ENCODE results near the gene SLC38A10. TPM values are rescaled to one million over a fixed set of nuclear protein-coding genes. Genes with fewer than 3 reads are reported as not detected.

SLC38A10 gene
- total and polyA plus RNA-seq, 2 of the 13 experiments (the other 11 are each of a cell fraction or from before 2014, with no cell fraction given) = 23.4 to 55.8 TPM

DNA sequence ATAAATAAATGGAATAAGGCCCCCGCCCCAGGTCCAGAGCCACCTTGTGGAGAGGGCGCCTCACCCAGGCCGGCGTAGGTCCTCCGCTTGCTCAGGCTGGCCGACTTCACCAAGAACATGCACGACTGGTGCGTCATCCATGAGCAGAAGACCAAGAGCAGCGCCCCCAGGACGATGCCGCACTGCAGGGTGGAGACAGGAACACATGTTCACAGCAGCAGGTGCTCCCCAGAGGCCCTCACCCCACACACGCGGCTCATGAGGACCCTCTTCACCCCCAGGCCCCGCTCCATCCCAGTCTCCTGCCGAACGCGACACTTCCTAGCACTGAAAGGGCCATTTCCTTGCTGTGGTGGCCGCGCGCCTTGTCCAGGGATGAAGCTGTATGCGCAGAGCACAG is 5.5 kb downstream of the SLC38A10 start:
- intact Hi-C loops (cut with micrococcal nuclease; ENCODE audit: unreplicated experiment) = no loop called here
- Histone ChIP-seq H3K27ac (ENCODE audit: extremely low read length, insufficient read depth, low read length) (no peak overlapping the region), H4K20me1 (ENCODE audit: insufficient read depth, low read length) (peaks cover 4% of the 10 kb centered on the region; the same call in 1 of the 2 replicates), H3K79me2 (ENCODE audit: insufficient read depth, low read length) (peaks cover 30% of the 10 kb centered on the region), H3K27me3 (ENCODE audit: control insufficient read depth in 1 of 2, insufficient read depth in 2 of 2, low read length in 2 of 2) (no peaks in the 10 kb centered on the region), H3K9ac (ENCODE audit: insufficient read depth, low read depth, low read length) (no peak overlapping the region), H3K4me2 (ENCODE audit: low read depth, low read length) (no peak overlapping the region), H3K36me3 (replicated peaks in 1 of 2; ENCODE audit: control insufficient read depth in 1 of 2, insufficient read depth in 2 of 2, low read length in 2 of 2) (peaks cover 16 to 49% of the 10 kb centered on the region in 2 experiments), H2AFZ (ENCODE audit: low read length) (no peak overlapping the region), H3K4me3 (replicated peaks in 1 of 3; ENCODE audit: insufficient read depth in 1 of 3, low read depth in 2 of 3, low read length in 3 of 3) (no peak overlapping the region), H3K9me3 (ENCODE audit: low read length) (no peaks in the 10 kb centered on the region), H3K4me1 (ENCODE audit: insufficient read depth, low read length) (peaks cover 18% of the 10 kb centered on the region)
- FAIRE-seq (no peak), DNase-seq (ENCODE audit: low spot score) (no peak), ATAC-seq (no peak)
- BruUV-seq (replicated peaks) = no TSS peak
- ChIA-PET CTCF (ENCODE audit: low intra/inter-chr PET ratio, low total read pairs) (no interaction called here), POLR2A (no interaction called here)
- WGBS (ENCODE audit: low lambda C conversion rate) = 96% methylated on average over 17 of the region's 21 CpGs
- TF ChIP-seq, protein P1, sequence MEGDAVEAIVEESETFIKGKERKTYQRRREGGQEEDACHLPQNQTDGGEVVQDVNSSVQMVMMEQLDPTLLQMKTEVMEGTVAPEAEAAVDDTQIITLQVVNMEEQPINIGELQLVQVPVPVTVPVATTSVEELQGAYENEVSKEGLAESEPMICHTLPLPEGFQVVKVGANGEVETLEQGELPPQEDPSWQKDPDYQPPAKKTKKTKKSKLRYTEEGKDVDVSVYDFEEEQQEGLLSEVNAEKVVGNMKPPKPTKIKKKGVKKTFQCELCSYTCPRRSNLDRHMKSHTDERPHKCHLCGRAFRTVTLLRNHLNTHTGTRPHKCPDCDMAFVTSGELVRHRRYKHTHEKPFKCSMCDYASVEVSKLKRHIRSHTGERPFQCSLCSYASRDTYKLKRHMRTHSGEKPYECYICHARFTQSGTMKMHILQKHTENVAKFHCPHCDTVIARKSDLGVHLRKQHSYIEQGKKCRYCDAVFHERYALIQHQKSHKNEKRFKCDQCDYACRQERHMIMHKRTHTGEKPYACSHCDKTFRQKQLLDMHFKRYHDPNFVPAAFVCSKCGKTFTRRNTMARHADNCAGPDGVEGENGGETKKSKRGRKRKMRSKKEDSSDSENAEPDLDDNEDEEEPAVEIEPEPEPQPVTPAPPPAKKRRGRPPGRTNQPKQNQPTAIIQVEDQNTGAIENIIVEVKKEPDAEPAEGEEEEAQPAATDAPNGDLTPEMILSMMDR (CRISPR knock-in tag; IDR thresholded peaks at IDR 0.05) = 0 out of 2 replicates have a peak, but pooled peaks have one; percentile 11
- TF ChIP-seq IKZF1 (IDR thresholded peaks at IDR 0.05) = no peak
- in situ Hi-C loops (cut with HindIII; ENCODE audit: extremely low pct_ligation_motif_present, low pct_unique_long_range_greater_than_20kb) = no loop called here

DNA sequence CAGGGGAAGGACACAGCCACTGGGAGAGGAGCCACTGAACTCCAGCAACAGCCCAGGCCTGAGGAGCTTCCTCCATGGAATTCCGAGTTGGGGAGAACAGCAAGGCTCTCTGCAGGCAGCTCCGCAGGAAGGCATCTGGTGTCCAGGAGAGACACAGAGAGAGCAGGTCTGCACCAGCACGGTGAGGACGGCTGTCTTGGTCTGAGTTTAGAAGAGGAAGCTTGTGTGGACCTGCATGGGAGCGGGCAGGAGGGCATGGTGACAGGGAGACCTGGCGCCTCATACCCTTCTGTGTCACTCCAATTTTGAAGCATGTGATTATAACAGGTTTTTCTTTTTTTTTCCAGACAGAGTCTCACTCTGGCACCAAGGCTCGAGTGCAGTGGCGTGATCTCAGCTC is 6.4 kb downstream of the SLC38A10 start:
- DNase-seq (ENCODE audit: low spot score) (no peak), FAIRE-seq (no peak), ATAC-seq (no peak)
- WGBS (ENCODE audit: low lambda C conversion rate) = 97% methylated on average over 8 of the region's 8 CpGs
- Histone ChIP-seq H3K4me3 (replicated peaks in 1 of 3; ENCODE audit: insufficient read depth in 1 of 3, low read depth in 2 of 3, low read length in 3 of 3) (no peak overlapping the region), H3K9ac (ENCODE audit: insufficient read depth, low read depth, low read length) (no peak overlapping the region), H3K4me2 (ENCODE audit: low read depth, low read length) (no peak overlapping the region), H3K9me3 (ENCODE audit: low read length) (no peaks in the 10 kb centered on the region), H3K79me2 (ENCODE audit: insufficient read depth, low read length) (peaks cover 22% of the 10 kb centered on the region), H3K27me3 (ENCODE audit: control insufficient read depth in 1 of 2, insufficient read depth in 2 of 2, low read length in 2 of 2) (no peaks in the 10 kb centered on the region), H3K27ac (ENCODE audit: extremely low read length, insufficient read depth, low read length) (no peak overlapping the region), H4K20me1 (ENCODE audit: insufficient read depth, low read length) (peaks cover 4% of the 10 kb centered on the region; the same call in 1 of the 2 replicates), H2AFZ (ENCODE audit: low read length) (no peak overlapping the region), H3K36me3 (replicated peaks in 1 of 2; ENCODE audit: control insufficient read depth in 1 of 2, insufficient read depth in 2 of 2, low read length in 2 of 2) (peaks cover 16 to 53% of the 10 kb centered on the region in 2 experiments), H3K4me1 (ENCODE audit: insufficient read depth, low read length) (peaks cover 12% of the 10 kb centered on the region)
- in situ Hi-C loops (cut with HindIII; ENCODE audit: extremely low pct_ligation_motif_present, low pct_unique_long_range_greater_than_20kb) (no loop called here), intact Hi-C loops (cut with micrococcal nuclease; ENCODE audit: unreplicated experiment) (no loop called here)
- TF ChIP-seq ZNF768 (CRISPR knock-in tag; IDR thresholded peaks at IDR 0.05) (no peak), HOXA9 (CRISPR knock-in tag; IDR thresholded peaks at IDR 0.05; ENCODE audit: borderline replicate concordance) (no peak)
- TF ChIP-seq, protein P2, sequence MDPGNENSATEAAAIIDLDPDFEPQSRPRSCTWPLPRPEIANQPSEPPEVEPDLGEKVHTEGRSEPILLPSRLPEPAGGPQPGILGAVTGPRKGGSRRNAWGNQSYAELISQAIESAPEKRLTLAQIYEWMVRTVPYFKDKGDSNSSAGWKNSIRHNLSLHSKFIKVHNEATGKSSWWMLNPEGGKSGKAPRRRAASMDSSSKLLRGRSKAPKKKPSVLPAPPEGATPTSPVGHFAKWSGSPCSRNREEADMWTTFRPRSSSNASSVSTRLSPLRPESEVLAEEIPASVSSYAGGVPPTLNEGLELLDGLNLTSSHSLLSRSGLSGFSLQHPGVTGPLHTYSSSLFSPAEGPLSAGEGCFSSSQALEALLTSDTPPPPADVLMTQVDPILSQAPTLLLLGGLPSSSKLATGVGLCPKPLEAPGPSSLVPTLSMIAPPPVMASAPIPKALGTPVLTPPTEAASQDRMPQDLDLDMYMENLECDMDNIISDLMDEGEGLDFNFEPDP (CRISPR knock-in tag; conservative IDR thresholded peaks at IDR 0.05) = 0 out of 2 replicates have a peak, but pooled peaks have one; percentile 73
- CTCF ChIA-PET (ENCODE audit: low intra/inter-chr PET ratio, low total read pairs) = no interaction called here
- BruUV-seq (replicated peaks) = no TSS peak
- POLR2A ChIA-PET = no interaction called here

Data from HepG2 (cell line).